Right renal cortex interstitium (tissue), 3 donors: ENCODE data around the gene PVR. TPM values are rescaled to one million over a fixed set of nuclear protein-coding genes. Genes with fewer than 3 reads are reported as not detected.
"Not testable (repeated sequence)": the region's sequence is repeated elsewhere in the genome, so short reads cannot be mapped to it uniquely, and the experiment has no call there.

Experiments
- DNase-seq, 3 donors: peaks; one replicate each; pipeline ENCODE4 v3.0.0-alpha.2; 2013; ENCODE audit warnings: low read depth in 3 of 3, low spot score in 2 of 3
- polyA plus RNA-seq, 3 donors: library from polyadenylated mRNA; unstranded; fragments of 120-200 nt; gene quantifications; one replicate each; pipeline ENCODE4 v1.2.1, GENCODE V29; 2013; ENCODE audit not compliant: insufficient read length in 3 of 3

PVR gene
- polyA plus RNA-seq, 3 donors: 26.1 to 31.6 (median 31.1) TPM

DNA sequence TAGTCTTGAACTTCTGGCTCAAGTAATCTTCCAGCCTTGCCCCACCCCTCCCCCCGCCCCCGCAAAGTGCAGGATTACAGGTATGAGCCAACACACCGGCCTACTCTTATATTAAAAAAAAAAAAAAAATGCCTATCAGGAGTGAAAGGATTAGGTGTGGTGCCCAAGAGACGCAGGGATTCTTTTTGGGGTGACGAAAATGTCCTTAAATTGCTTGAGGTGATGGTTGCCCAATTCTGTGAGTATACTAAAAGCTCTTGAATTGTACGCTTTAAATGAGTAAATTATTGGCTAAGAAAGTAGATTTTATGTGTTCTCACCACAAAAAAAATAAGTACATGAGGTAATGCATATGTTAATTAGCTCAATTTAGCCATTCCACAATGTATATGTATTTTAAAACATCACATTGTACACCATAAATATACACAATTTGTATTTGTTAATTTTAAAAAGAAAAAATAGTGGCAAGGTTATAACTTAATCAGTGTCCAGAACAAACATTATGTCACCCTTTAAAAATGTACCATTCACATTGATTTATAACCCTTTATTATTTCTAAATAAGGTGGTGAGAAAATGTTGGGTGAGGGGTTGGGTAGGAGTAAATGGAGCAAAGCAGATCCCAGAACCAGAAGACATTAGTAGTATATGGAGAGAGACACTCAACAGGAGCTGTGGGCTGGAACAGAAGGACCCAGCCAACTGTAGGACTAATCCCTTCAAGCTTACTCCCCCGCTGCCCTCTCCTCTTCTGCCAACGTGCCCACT, 26.4 kb upstream of the PVR start:
- no peak for DNase-seq

DNA sequence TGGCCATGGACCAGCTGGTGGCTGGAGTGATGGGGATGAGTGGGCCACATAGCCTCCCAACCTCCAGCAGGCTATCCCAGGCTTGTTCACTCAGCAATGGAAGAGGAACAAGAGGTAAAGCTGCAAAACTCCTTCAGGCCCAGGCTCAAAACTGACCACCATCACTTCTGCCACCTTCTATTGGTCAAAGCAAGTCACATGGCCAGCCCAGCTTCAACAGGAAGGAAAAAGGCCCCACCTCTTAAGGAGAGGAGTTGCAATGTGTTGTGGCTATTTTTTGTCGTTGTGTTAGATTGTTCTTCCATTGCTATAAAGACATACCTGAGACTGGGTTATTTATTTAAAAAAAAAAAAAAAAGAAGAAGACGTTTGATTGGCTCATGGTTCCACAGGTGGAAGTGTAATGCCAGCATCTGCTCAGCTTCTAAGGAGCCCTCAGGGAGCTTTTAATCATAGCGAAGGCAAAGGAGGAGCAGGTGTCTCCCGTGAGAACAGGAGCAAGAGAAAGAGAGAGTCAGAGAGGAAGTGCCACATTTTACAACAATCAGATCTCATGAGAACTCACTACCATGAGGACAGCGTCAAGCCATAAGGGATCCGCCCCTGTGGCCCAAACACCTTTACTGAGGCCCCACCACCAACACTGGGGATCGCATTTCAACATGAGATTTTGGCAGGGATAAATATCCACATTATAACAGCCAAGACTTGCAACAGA, 24.9 kb upstream of the PVR start:
- no peak for DNase-seq

DNA sequence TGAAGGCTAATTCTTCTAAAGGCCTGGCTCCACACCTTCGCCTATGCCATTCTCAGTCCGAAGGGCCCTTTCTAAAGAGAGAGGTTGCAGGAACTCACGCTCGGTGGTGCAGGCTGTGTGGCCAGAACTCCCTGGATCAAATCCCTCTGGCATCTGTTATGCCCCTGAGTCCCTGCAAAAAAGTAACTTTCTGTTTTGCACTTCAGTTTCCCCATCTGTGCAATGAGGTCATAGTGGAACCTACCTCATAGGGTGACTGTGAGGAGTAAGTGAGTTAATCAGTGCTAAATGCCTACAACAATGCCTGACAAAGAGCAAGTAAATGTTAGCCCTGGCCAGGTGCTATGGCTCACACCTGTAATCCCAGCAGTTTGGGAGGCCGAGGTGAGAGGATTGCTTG, 23.0 kb upstream of the PVR start:
- DNase-seq: no peak

DNA sequence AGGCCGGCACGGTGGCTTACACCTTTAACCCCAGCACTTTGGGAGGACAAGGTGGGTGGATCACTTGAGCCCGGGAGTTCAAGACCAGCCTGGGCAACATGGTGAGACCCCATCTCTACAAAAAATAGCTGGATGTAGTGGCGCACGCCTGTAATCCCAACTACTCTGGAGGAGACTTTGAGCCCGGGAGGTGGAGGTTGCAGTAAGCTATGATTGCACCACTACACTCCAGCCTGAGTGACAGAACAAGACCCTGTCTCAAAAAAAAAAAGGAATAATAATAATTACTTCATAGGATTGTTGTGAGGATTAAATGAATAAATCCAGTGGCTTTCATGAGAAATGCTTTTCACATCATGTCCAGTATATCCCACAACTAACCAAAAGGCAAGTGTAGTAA, 22.3 kb upstream of the PVR start:
- DNase-seq: no peak

DNA sequence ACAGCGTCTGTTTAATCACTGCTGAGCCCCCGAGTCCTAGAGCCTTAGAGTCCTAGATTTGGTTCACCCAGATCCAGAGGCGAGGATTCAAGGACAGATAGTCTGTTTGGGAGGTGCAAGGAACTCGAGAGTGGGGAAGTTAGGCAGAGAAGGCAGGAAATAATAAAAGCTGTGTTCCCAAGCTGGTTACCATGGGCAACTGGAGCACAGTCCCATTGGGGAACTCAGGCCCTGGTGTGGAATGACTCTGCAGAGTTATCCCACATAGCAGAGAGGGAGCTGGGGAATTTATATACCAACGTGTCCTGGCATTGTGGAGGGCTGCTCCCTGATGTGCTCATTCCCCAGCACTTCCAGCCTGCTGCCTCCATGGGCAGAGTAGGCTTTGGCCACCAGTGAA, 20.6 kb upstream of the PVR start:
- DNase-seq: no peak

DNA sequence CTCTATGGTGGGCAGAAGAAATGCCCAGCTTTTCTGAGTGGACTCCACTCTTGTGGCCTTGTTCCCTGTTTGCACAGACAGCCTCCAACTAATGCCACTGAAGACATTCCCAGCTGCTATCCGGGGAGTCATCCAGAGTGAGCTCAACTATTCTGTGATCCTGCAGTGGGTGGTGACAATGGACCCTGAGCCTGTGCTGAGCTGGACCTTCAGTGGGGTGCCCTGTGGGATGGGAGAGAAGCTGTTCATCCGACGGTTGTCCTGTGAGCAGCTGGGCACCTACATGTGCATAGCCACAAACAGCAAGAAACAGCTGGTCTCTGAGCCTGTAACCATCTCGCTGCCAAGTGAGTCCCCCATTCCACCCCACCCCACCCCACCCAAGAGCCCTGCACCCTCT, 20.1 kb upstream of the PVR start:
- DNase-seq: no peak

DNA sequence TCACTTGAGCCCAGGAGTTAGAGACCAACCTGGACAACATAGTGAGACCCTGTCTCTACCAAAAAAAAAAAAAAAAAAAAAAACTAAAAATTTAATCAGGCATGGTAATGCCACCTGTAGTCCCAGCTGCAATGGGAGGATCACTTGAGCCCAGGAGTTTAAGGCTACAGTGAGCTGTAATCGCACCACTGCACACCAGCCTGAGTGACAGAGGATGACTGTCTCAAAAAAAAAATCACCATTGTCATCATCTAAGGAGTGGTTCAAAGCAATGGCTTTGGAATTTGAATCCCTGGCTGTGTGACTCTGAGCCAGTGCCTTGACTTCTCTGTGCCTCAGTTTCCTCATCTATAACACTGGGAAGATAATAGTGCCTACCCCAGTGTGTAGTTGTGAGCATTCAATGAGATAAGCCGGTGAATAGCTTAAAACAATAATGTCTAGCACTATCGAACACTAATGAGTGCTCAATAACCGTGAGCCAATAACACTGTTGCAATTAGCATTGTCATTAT, 18.8 kb upstream of the PVR start:
- no peak for DNase-seq

DNA sequence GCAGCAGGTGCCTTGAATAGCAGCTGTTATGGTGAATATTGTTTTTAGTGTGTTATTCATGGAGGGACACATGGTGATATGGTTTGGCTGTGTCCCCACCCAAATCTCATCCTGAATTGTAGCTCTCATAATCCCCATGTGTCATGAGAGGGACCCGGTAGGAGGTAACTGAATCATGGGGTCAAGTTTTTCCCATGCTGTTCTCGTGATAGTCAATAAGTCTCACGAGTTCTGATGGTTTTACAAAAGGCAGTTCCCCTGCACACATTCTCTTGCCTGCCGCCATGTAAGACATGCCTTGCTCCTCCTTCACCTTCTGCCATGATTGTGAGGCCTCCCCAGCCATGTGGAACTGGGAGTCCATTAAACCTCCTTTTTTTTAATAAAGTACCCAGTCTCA, 18.1 kb upstream of the PVR start:
- DNase-seq: not testable (repeated sequence)

DNA sequence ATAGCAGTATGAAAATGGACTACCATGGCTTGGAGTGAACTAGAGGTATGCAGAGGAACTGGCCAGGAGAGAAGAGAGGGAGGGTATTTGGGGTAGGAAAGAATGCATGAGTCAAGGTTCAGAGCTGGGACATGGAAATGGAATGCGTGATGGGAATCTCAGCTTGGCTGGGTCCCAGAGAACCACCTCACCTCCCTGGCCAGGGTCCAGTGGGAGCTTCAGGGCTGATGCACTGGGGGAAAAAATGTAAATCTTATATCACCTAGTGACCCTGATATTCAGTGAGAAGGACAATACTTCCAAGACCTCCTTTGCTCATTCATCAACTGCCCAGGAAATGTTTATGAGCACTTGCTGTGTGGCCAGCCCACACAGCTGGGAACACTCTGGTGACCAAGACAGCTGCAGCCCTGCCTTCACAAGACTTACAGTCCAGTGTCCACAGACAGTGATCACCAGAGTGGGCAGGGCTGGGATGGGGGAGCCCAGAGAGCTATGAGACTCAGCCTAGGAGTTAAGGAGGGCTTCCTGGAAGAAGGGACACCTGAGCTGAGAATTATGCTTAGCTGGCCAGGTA, 17.6 kb upstream of the PVR start:
- DNase-seq: no peak

DNA sequence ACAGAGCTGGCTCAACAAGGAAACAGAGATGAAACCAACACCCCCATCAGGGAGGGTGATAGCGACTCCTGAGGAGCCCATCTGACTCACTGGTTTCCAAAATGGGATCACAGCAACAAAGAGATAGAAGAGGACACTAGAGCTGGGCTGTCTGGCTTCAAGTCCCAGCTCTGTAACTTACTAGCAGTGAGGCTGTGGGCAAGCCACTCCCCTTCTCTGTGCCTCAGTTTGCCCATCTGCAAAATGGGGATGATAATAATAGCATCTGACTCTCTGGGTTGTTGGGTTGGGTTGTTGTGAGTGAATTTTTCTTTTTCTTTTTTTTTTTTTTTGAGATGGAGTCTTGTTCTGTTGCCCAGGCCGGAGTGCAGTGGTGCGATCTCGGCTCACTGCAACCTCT, 16.1 kb upstream of the PVR start:
- no peak for DNase-seq

DNA sequence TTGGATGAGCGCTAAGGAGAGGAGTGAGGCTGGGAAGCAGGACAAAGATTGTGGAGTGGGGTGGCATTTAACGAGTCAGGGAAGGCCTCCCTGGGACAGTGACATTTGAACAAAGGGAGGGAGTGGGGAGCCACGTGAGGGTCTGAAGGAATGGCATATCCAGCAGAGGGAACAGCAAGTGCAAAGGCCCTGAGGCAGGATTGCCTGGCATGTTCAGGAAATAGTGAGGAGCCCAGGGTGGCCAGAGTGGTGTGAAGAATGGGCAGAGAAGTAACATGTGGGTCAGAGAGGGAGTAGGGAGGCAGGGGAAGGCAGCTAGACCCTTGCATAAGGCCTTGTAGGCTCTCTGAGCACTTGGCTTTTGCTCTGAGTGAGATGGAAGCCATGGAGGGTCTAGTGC, 14.9 kb upstream of the PVR start:
- DNase-seq: no peak

DNA sequence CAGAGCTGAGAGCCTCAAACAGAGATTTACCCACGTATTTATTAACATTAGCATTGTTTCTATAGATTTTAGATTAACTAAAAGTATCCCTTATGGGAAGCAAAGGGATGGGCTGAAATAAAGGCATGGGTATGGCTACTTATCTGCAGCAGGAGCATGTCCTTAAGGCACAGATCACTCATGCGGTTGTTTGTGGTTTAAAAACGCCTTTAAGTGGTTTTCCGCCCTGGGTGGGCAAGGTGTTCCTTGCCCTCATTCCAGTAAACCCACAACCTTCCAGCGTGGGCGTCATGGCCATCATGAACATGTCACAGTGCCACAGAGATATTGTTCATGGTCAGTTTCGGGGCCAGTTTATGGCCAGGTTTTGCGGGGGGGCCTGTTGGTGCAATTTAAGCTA, 12.1 kb upstream of the PVR start:
- DNase-seq: not testable (repeated sequence)

DNA sequence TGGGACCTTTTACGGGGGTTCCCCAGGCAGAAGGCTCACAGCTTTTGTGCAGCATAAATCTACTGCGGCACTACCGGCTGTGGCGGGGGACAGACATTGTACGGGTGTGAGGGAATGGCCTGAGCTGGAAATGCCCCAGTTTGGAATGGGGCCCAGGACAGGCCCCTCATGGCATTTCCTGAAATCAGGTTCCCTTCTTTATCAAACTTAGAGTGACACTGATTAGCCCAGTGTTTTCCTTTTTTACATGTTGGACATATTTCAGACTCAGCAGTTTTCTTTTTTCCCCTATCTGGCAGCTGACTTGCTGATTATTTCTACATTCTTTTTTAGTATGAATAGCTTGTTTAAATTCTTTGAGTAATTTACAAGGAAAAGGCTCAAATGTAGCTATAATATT, 9.7 kb upstream of the PVR start:
- not testable (repeated sequence) for DNase-seq

DNA sequence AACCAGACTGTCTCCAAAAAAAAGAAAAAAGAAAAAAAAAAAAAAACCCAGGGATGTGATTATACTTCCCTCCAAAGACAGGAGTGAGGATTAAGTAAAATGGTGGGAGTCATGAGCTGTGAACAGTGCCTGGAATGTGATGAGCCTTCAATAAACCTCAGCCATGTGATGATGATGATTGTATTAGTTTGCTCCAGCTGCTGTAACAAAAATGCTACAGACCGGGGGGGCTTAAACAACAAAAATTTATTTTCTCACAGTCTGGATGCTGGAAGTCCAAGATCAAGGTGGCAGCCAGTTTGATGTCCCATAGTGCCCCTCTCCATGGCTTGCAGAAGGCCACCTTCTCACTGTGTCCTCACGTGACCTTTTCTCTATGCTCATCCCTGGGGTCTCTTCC, 8.9 kb upstream of the PVR start:
- DNase-seq: no peak

DNA sequence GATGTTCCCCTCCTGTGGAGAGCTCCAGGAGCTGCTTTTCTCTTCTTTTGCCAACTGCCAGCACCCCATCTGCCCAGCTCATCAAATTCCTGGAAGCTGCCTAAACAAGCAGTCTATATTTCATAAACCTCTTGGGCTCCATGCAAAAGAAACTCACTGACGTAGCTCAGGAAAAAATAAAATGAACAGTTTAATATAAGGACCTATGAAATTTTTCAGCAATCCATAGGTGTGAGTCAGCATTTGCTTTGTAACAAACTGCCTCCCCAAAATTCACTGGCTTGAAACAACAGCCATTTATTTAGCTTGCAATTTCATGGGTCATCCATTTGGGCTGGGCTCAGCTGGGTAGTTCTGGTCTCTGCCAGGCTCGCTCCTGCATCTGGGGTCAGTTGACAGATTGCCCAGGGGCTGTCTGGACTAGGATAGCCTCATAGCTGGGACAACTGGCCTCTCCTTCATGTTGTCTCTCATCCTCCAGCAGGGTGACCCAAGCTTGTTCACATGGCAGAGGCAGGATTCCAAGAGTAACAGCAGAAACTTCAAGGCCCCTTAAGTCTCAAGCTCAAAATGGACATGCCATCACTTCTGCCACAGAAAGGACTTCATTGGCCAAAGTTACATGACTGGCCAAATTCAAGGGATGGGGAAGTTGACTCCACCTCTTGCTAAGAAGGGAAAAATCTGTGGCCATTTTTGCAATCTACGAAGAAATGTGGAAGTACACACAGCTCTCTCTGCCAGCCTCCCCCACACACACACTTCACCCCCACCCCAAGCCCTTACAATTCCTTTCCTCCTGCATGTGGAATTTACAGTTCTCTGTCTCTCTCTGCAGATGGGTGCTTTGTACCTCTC, 7.9 kb upstream of the PVR start:
- no peak for DNase-seq

DNA sequence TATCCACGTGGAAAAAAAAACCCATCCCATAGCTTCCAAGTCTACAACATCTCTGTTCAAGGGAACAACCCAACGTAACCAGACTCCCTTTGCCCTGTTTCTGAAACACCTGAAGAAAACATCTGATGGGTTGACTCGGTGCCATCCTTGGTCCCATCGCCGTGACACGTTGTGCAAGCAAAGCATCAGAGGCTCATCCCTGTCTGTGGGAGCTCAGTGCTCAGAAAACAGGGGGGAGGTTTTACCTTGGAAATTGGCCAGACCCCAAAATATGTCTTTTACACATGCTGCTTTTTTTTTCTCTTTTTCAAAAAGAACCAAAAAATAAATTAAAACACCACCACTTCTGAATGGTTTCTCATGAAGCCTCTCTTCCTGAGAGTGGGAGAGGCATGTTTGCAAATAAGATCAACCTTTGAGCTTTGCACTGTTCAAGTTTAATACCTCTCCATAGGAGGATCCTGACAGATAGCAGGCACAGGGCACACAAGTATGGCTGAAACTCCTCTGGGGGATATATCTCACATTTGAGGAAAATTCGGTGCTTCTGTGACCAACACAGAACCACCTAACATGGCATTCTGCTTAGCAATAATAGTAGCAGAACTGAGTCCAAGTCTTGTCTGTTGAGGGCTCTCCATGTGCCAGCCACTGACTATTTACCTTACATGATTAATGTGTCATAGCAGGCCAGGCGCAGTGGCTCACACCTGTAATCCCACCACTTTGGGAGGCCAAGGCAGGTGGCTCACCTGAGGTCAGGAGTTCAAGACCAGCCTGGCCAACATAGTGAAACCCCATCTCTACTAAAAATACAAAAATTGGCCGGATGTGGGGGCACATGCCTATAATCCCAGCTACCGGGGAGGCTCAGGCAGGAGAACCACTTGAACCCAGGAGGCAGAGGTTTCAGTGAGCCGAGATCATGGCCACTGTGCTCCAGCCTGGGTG, 7.0 kb upstream of the PVR start:
- DNase-seq: no peak

DNA sequence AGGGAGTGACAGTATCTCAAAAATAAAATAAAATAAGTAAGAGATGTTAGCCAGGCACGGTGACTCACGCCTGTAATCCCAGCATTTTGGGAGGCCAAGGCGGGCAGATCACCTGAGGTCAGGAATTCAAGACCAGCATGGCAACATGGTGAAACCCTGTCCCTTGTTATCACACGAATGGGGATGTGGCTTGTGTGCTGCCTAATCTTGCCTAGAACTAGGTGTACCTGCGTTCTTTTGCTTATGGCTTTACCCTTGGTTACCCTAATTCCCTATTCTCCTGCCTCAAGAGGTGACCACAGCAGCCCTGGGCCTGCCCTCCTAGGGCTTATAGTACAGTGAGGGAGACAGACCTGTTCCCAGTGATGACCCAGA, 6.3 kb upstream of the PVR start:
- DNase-seq: no peak

DNA sequence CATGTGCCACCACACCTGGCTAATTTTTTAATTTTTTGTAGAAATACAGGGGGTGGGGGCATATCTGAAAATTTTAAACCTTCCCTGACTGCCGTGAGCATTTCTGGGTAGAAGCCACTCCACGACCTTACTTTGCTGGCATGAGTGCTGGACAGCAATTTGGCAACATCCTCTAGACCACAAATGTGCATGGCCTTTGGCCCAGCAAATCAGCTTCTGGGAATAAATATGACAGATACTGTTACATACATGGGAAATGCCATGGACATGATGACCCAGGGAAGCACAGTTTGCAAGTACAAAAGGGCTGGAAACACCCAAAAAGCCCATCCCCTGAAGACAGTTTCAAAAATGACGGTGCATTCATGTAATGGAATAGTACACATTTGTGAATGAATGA, 3.2 kb upstream of the PVR start:
- DNase-seq: no peak

DNA sequence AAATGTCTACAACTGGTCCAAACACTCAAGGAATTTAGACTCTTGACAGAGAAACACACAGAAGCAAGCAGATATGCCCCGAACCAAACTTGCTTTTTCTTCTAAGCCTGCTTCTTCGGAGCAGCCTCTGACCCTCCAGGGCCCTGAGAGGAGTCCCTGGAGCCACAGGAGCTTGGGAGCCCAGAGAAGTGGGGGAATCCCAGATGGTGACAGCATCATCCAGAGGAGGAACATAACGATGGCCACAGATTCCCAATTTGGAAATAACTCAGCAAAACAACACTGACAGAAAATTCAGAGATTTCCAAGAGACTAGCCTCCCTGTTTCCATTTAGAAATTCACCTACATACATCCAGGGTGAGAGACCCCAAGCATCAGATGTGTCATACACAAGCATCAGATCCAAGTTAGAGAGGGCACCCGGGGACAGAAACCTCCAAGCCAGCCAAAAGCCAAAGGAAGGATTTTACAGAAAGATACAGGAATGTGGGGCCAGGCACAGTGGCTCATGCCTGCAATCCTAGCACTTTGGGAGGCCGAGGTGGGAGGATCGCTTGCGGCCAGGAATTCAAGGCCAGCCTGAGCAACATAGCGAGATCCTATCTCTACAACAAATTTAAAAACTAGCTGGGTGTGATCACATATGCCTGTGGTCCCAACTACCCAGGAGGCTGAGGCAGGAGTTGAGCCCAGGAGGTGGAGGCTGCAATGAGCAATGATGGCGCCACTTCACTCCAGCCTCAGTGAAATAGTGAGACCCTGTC, 2.0 kb upstream of the PVR start:
- DNase-seq: no peak
